ENCODE measurements around the gene UTP25.
A peak's percentile ranks its signal among the peaks of the same experiment; 100 is the strongest.

The UTP25 gene

DNA sequence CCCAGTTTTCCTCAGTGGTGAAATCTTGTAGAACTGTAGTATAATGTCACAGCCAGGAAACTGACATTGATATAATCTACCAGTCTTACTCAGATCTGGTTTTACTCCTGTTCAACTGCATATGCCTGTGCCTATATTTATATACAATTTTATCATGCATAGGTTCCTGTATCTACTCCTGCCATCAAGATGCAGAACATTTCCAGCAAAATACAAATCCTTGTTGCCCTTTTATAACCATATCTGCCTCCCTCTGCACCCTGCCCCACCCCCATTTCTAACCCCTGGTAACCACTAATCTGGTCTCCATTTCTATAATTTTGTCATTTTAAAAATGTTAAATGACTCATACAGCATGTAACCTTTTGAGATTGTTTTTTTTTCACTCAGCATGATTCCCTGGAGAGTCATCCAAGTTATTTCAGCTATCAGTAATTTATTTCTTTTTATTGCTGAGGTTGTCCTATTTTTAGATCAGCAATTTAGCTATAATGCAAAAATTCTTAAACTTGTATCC is 8.1 kb downstream of the UTP25 start:
- DNase-seq (ENCODE audit: low read depth) = peak; percentile 79
- H3K4me3 ChIP-seq (ENCODE audit: control insufficient read depth, low read depth, low read length) = no peak overlapping the region
- TF ChIP-seq, protein P1, sequence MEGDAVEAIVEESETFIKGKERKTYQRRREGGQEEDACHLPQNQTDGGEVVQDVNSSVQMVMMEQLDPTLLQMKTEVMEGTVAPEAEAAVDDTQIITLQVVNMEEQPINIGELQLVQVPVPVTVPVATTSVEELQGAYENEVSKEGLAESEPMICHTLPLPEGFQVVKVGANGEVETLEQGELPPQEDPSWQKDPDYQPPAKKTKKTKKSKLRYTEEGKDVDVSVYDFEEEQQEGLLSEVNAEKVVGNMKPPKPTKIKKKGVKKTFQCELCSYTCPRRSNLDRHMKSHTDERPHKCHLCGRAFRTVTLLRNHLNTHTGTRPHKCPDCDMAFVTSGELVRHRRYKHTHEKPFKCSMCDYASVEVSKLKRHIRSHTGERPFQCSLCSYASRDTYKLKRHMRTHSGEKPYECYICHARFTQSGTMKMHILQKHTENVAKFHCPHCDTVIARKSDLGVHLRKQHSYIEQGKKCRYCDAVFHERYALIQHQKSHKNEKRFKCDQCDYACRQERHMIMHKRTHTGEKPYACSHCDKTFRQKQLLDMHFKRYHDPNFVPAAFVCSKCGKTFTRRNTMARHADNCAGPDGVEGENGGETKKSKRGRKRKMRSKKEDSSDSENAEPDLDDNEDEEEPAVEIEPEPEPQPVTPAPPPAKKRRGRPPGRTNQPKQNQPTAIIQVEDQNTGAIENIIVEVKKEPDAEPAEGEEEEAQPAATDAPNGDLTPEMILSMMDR (conservative IDR thresholded peaks at IDR 0.05; ENCODE audit: control insufficient read depth, insufficient read depth, low read depth, low read length) = no peak

GRCh38 chr1:209837671-209838070 is 9.9 kb downstream of the UTP25 start:
- DNase-seq (ENCODE audit: low read depth) = no peak
- H3K4me3 ChIP-seq (ENCODE audit: control insufficient read depth, low read depth, low read length) = no peak overlapping the region
- TF ChIP-seq, protein P1 (conservative IDR thresholded peaks at IDR 0.05; ENCODE audit: control insufficient read depth, insufficient read depth, low read depth, low read length) = no peak

DNA sequence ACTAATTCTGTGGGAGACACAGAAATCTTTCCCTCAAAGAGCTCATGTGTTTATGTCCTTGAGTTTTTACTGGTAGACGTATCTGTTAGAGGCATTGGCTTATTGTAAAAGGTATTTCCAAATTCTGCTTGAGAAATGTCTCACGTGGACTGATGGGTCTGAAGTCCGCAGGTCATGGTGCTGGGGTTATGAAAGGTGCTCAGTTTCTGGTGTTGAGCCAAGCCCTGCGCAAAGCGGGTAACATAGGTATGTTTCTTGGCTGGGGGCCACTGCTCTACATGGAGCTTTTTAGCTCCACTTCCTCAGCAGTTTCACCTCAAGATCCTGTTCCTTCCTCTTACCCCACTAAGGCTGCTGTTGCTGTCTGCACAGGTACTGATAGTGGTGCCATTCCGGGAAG is 10.8 kb downstream of the UTP25 start:
- no peak for DNase-seq (ENCODE audit: low read depth)
- no peak overlapping the region for H3K4me3 ChIP-seq (ENCODE audit: control insufficient read depth, low read depth, low read length)
- TF ChIP-seq, protein P1 (conservative IDR thresholded peaks at IDR 0.05; ENCODE audit: control insufficient read depth, insufficient read depth, low read depth, low read length) = no peak

GRCh38 chr1:209839875-209840546 is 12.2 kb downstream of the UTP25 start:
- peak; percentile 95 for DNase-seq (ENCODE audit: low read depth)
- TF ChIP-seq, protein P1 (conservative IDR thresholded peaks at IDR 0.05; ENCODE audit: control insufficient read depth, insufficient read depth, low read depth, low read length) = no peak
- no peak overlapping the region for H3K4me3 ChIP-seq (ENCODE audit: control insufficient read depth, low read depth, low read length)

- TF ChIP-seq, protein P1 (conservative IDR thresholded peaks at IDR 0.05; ENCODE audit: control insufficient read depth, insufficient read depth, low read depth, low read length) = no peak
- DNase-seq (ENCODE audit: low read depth) = peak; percentile 27
- no peak overlapping the region for H3K4me3 ChIP-seq (ENCODE audit: control insufficient read depth, low read depth, low read length)
These were observed 12.8 kb downstream of the UTP25 start for GRCh38 chr1:209840611-209841010.

- peak; percentile 21 for DNase-seq (ENCODE audit: low read depth)
- H3K4me3 ChIP-seq (ENCODE audit: control insufficient read depth, low read depth, low read length) = no peak overlapping the region
- TF ChIP-seq, protein P1 (conservative IDR thresholded peaks at IDR 0.05; ENCODE audit: control insufficient read depth, insufficient read depth, low read depth, low read length) = no peak
These were observed 17.1 kb downstream of the UTP25 start for GRCh38 chr1:209844695-209845407.

Measured in fibroblast of mammary gland (primary cell).